Adipocyte (in vitro differentiated cells): Measurements from ENCODE around the gene GRIP1.

Experiments
- DNase-seq: peaks from one replicate; pipeline ENCODE4 v3.0.0-alpha.2; 2015; ENCODE audit warnings: low read depth
- H3K27me3 ChIP-seq: replicated peaks from 2 replicates; pipeline ENCODE4 v1.7.0; 2013; ENCODE audit warnings: mild to moderate bottlenecking, low read length, moderate library complexity; ENCODE audit not compliant: control insufficient read depth, insufficient read depth
- H3K36me3 ChIP-seq: 2 replicates; pipeline ENCODE4 v1.7.0; 2013; ENCODE audit warnings: low read length, mild to moderate bottlenecking, moderate library complexity; ENCODE audit not compliant: control insufficient read depth, insufficient read depth, severe bottlenecking
- H3K4me1 ChIP-seq: 2 replicates; pipeline ENCODE4 v1.7.0; 2013; ENCODE audit warnings: mild to moderate bottlenecking, low read length, moderate library complexity; ENCODE audit not compliant: control insufficient read depth, insufficient read depth
- H3K4me3 ChIP-seq: 2 replicates; pipeline ENCODE4 v1.7.0; 2013; ENCODE audit warnings: mild to moderate bottlenecking, low read length, moderate library complexity
- H3K9ac ChIP-seq: 2 replicates; pipeline ENCODE4 v1.7.0; 2013; ENCODE audit warnings: mild to moderate bottlenecking, low read length, moderate library complexity
- H3K9me3 ChIP-seq: 2 replicates; pipeline ENCODE4 v1.7.0; 2013; ENCODE audit warnings: mild to moderate bottlenecking, low read length, moderate library complexity; ENCODE audit not compliant: control insufficient read depth

GRIP1 gene

DNA sequence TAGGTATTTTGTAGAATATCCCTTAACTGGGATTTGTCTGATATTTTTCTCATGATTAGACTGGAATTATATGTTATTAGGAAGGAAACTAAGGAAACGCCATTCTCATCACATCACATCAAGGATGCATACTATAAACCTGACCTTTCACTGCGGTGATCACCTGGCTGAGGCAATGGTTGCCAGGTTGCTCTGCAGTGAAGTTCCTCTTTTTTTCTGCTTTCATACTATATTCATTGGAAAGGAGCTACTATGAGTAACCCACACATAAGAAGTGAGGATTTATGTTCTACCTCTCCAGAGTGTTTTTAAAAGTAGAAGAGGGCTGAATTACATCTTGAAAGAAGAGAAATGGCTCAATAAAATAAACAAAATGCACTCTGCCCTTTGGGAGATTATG is 31.0 kb upstream of the GRIP1 start:
- no peaks in the 10 kb centered on the region for H3K4me1 ChIP-seq
- H3K9me3 ChIP-seq = peaks cover 11% of the 10 kb centered on the region
- H3K4me3 ChIP-seq = no peak overlapping the region
- no peak for DNase-seq
- H3K9ac ChIP-seq = no peak overlapping the region
- no peaks in the 10 kb centered on the region for H3K36me3 ChIP-seq
- H3K27me3 ChIP-seq = peaks cover 2% of the 10 kb centered on the region

DNA sequence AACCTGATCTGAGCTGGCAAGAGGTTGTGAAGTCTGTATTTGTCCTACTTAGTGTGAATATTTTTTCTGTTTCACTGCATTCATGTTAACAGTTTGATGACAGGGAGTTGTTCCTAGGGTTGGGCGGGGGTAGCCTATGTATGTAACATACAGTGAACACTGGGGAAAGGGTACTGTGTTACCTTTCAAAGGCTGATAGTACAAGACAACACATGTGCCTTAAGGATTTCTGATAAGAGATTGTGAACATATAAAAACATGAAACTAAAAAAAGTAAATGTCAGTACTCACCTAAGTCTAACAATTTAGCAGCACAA is 30.5 kb upstream of the GRIP1 start:
- no peaks in the 10 kb centered on the region for H3K36me3 ChIP-seq
- H3K27me3 ChIP-seq = peaks cover 6% of the 10 kb centered on the region
- H3K4me1 ChIP-seq = no peaks in the 10 kb centered on the region
- DNase-seq = no peak
- no peak overlapping the region for H3K9ac ChIP-seq
- H3K4me3 ChIP-seq = no peak overlapping the region
- H3K9me3 ChIP-seq = peaks cover 12% of the 10 kb centered on the region

DNA sequence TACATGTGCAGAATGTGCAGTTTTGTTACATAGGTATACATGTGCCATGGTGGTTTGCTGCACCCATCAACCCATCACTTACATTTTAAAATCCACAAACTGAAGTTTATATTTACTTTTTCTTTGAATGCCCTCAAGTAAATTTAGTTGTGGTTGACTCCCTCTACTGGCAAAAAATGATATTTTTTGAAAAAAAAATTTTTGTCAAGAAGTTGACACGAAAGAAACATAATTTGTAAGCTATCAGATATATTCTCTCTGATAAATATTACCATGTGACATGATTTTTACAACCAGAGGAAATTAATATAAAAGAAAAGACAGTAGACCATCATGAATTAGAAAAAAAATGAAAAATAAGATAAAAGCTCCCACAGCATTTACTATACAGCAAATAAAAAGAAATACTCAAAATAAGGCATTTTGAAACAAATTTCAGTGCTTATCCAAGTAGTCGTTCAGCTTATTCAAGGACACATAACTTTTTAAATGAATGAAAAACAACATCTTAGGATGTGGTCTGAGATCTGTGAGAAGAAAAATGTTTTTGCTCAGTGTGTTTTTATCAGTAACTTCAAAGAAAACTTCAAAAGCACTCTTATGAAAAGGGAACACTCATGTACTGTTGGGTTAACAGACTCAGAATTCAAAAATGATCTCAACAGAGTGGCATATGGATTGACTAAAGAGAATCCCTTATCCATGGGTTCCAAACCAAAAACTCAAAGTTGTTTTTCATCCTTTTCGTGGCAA is 30.0 kb upstream of the GRIP1 start:
- peak; percentile 64 for DNase-seq
- Histone ChIP-seq H3K9me3 (peaks cover 12% of the 10 kb centered on the region), H3K4me3 (no peak overlapping the region), H3K4me1 (no peaks in the 10 kb centered on the region), H3K36me3 (no peaks in the 10 kb centered on the region), H3K27me3 (peaks cover 7% of the 10 kb centered on the region), H3K9ac (no peak overlapping the region)

DNA sequence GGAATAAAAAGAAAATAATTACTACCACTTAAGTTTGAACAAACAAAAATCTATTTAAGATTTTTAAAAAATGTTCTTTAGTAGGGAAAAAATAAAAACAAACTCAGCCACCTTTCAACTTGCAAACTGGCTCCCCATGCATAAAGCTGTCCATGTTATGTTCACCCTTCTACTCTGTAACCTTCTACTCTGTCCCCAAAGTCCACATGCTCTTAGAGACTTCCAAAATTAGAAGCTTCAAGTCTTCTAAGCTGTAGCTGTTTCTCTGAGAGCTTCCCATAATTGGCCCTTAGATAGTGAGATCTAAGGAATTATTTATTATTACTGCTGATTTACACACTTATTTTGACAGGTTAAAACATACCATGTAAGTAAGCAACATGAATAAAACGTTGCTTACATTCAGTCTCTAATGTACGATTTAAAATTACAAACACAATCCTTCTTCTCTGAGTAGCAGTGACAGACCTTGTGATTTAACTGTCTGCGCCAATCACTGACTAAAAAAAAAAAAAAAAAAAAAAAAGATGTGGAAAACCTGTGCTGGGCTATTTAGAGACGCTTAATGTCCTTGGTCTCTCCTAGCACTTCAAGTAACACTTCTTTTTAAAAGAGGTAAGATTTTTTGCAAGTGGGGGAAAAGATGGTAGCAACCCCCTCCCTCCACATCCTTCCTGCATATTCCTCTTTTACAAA is 28.3 kb upstream of the GRIP1 start:
- Histone ChIP-seq H3K27me3 (peaks cover 24% of the 10 kb centered on the region), H3K9me3 (peaks cover 12% of the 10 kb centered on the region), H3K4me3 (no peak overlapping the region), H3K36me3 (no peaks in the 10 kb centered on the region), H3K9ac (no peak overlapping the region), H3K4me1 (no peaks in the 10 kb centered on the region)
- DNase-seq = no peak

DNA sequence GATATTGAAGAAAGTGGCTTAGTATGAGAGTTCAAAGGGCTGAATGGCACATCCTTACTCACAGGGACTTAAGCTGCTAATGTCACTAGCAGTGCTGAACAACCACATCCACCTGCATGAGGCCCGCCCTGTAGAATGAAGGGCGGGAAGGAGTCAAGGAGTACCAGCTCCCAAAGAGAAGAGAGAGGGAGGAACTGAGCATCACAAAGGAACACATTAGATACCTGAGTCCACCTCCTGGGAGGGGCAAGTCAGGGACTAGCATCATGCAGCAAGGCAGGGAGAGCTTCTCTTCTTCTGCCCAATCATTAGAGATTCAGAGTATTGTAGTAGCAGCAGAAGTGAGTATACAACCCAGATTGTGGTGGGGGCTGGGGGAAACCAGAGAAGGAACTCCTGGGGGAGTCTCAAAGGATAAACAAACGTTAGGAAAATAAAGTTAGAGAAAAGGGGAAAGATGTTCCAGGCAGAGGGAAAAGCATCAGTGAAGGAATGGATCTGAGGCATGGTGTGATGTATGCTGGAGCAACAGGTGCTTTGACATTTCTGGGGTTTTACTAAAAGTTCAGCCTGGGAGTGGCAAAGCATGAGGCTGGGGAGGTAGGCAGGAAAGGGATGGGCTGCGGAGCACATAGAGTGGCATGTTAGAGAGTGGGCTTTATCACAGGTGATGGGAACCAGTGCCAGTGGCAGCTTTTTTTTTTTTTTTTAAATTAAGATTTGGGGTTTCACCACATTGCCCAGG is 21.0 kb upstream of the GRIP1 start:
- Histone ChIP-seq H3K27me3 (peaks cover 70% of the 10 kb centered on the region), H3K9ac (no peak overlapping the region), H3K36me3 (no peaks in the 10 kb centered on the region), H3K9me3 (peaks cover 2% of the 10 kb centered on the region), H3K4me3 (no peak overlapping the region), H3K4me1 (no peaks in the 10 kb centered on the region)
- DNase-seq = no peak

DNA sequence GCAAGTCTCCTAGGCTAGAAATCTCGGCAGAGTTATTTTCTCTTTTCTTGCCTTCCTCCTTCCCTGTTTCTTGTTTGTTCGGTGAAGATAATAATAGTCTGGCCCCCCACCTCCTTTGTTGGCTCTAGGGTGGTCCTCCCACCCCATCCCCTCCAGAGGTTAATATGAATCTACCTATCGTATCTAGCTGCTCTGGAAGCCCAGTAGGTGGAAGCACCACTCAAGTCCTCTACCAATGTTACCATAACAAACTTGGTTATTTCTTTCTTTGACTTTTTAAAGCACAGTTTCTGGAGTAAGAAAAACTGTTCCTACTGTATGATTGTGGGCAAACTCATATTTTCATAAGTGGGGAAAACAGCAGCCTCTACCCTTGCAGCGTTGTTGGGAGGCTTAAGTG is 19.7 kb upstream of the GRIP1 start:
- Histone ChIP-seq H3K36me3 (no peaks in the 10 kb centered on the region), H3K4me1 (no peaks in the 10 kb centered on the region), H3K4me3 (no peak overlapping the region), H3K27me3 (peaks cover 66% of the 10 kb centered on the region), H3K9ac (no peak overlapping the region), H3K9me3 (no peaks in the 10 kb centered on the region)
- DNase-seq = no peak

DNA sequence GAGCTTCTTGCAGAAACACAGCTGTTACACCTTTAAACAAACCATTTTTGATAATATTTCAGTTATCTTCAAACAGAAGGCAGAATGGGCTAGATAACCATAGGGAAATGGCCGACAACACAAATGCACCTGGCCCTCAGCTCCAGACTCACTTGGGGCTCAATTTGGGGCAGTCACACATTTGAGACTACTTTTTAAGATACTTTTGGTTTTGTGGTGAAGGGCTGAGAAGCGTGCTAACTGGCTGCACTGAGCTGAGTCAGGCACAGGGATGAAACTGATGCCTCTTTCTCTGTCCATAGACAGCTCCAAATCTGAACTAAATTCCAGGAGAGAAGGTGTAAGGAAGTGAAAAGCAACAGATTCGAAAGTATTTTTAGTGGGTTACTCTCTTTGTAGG is 18.5 kb upstream of the GRIP1 start:
- Histone ChIP-seq H3K9ac (no peak overlapping the region), H3K27me3 (peaks cover 55% of the 10 kb centered on the region), H3K36me3 (no peaks in the 10 kb centered on the region), H3K4me3 (no peak overlapping the region), H3K9me3 (no peaks in the 10 kb centered on the region), H3K4me1 (no peaks in the 10 kb centered on the region)
- no peak for DNase-seq

DNA sequence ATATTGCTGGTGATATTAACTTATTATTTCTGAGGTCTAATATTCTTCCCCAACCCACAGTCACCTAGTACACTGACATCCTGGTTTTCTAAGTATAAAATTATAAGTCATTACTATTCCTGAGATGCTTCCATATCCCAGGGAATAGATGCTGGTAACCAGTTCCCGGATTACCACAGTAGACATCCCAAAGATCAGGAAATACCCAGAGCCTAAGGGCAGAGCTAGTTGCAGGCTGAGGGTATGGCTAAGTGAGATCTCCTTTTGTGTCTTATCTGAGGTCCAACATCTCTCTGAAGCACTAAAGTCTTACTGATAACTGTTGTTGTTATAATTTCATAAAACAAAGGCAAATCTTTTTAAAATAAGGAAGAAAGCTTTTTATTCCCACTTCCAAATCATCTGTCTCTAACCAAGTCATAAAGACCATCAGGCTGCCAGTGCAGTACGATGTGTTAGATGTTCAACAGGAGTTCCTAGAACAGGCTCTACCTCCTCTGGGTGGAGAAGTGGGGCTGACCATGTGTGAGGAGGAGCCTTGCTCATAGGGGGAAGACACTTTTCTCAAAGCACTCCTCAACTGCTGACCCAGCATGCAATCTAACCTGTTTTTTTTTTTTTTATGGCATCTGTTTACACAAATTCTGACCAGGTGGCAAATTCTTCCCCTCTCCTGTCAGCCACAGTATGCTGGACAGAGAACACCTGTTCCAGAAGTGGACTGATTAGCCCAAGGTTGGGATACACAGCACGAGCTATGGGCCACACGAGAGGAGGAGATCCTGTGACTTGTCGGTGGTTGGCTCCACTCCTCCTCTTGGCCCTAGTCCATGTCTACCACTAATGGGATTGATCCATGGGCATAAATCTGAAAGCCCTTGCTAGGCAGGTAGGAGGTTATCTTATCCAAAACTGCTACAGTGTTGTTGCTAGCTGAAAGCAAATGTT is 16.1 kb upstream of the GRIP1 start:
- H3K9ac ChIP-seq = no peak overlapping the region
- H3K4me3 ChIP-seq = no peak overlapping the region
- peaks cover 30% of the 10 kb centered on the region for H3K27me3 ChIP-seq
- no peaks in the 10 kb centered on the region for H3K4me1 ChIP-seq
- H3K9me3 ChIP-seq = no peaks in the 10 kb centered on the region
- no peaks in the 10 kb centered on the region for H3K36me3 ChIP-seq
- no peak for DNase-seq

DNA sequence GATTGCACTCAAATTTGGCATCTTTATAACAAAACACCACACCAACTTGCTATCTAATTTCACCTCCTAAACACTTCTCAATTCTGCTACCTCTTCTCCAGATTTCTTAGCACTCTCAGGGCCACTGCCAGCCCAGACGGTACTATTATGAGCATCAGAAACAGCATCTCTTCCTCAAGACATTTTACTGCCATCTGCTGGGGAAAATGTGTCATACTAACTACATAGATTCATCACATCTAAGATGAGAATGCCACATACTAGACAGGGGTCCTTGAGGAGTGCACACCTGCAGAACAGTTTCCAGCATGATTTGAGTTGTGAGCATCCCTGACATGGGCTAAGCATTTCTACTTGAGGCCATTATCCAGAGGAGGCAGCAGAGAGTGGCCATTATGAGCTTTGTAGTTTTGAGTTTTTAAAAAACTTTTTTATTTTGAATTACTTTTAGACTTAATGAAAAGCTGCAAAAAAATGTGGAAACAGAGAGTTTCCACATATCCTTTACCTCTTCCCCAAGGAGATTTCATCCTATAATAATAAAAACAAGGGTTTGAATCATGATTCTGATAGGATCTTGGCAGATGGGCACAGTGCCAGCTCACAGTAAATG is 15.1 kb upstream of the GRIP1 start:
- Histone ChIP-seq H3K27me3 (peaks cover 21% of the 10 kb centered on the region), H3K36me3 (no peaks in the 10 kb centered on the region), H3K4me3 (no peak overlapping the region), H3K9ac (no peak overlapping the region), H3K9me3 (no peaks in the 10 kb centered on the region), H3K4me1 (no peaks in the 10 kb centered on the region)
- peak; percentile 87 for DNase-seq

DNA sequence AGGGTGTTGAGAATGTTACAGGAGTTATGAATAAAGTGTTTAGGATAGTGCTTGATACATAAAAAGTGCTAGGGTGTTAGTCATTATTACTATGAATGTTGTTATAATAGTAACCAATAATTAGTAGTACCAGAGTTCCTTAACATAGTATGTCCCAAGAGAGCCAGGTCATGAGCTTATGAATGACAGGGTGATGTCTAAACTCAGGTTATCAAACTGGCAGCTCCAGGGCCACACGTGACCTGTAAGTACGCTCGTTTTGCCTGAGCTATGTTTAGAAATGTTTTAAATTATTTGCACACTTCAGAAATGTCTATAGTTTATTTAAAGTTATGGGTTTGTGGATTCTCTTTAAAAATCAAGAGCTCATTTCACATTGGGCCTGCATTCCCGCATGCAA is 14.1 kb upstream of the GRIP1 start:
- H3K4me1 ChIP-seq = no peaks in the 10 kb centered on the region
- H3K9me3 ChIP-seq = no peaks in the 10 kb centered on the region
- H3K27me3 ChIP-seq = peaks cover 16% of the 10 kb centered on the region
- H3K4me3 ChIP-seq = no peak overlapping the region
- no peaks in the 10 kb centered on the region for H3K36me3 ChIP-seq
- no peak for DNase-seq
- H3K9ac ChIP-seq = no peak overlapping the region
